Gastrocnemius medialis (tissue), 4 donors: Measurements from ENCODE around the gene FERMT2. TPM values are rescaled to one million over a fixed set of nuclear protein-coding genes. Genes with fewer than 3 reads are reported as not detected.

Experiments used
- ATAC-seq, 2 donors: fragments of 150-250 bp; one replicate each; pipeline ENCODE4 v1.9.1; 2016
- DNase-seq, 2 donors: peaks; one replicate each; pipeline ENCODE4 v3.0.0-alpha.2; 2019
- H3K27ac ChIP-seq, 4 donors: fragments of 200-600 bp; sonication (generic); 1 replicate in 1 of 4; 2 replicates in 3 of 4; pipeline ENCODE4 v1.5.1; 2016 to 2018; ENCODE audit warnings: mild to moderate bottlenecking in 2 of 4, moderate library complexity in 1 of 4
- H3K27me3 ChIP-seq, 3 donors: fragments of 200-600 bp; sonication (generic) in 2 of 3; 1 replicate in 1 of 3; 2 replicates in 2 of 3; pipeline versions ENCODE4 v1.5.1 to v1.6.0; 2016 to 2019; ENCODE audit warnings: mild to moderate bottlenecking in 1 of 3, moderate library complexity in 1 of 3
- H3K36me3 ChIP-seq, 2 donors: fragments of 200-600 bp; sonication (generic) in 1 of 2; one replicate each; pipeline ENCODE4 v1.5.1; 2017 to 2018
- H3K4me1 ChIP-seq, 2 donors: fragments of 200-600 bp; sonication (generic) in 1 of 2; one replicate each; pipeline ENCODE4 v1.5.1; 2016 to 2017; ENCODE audit warnings: mild to moderate bottlenecking in 2 of 2
- H3K4me3 ChIP-seq, 4 donors: fragments of 200-600 bp; sonication (generic) in 3 of 4; 1 replicate in 1 of 4; 2 replicates in 3 of 4; pipeline ENCODE4 v1.5.1; 2016 to 2019; ENCODE audit warnings: mild to moderate bottlenecking in 2 of 4
- H3K9me3 ChIP-seq, 3 donors: fragments of 200-600 bp; sonication (generic) in 2 of 3; 1 replicate in 1 of 3; 2 replicates in 2 of 3; pipeline ENCODE4 v1.5.1; 2016 to 2019
- CTCF ChIP-seq, 5 experiments: fragments of 450-650 bp in 3 of 5; fragments of 200-600 bp in 2 of 5; sonication (generic) in 2 of 5; IDR thresholded peaks in 4 of 5; conservative IDR thresholded peaks in 1 of 5; 1 replicate in 4 of 5; 2 replicates in 1 of 5; pipeline ENCODE4 v1.5.1; 2016 to 2019; ENCODE audit warnings: antibody characterized with exemption in 5 of 5, mild to moderate bottlenecking in 3 of 5, moderate library complexity in 3 of 5
- POLR2A ChIP-seq, 2 donors: fragments of 450-650 bp; IDR thresholded peaks; one replicate each; pipeline ENCODE4 v1.6.1; 2017; ENCODE audit warnings: antibody characterized with exemption in 2 of 2, mild to moderate bottlenecking in 2 of 2, moderate library complexity in 2 of 2
- in situ Hi-C, 4 donors: fragments of 200-750 bp; cut with MboI; loops; one replicate each; pipeline versions ENCODE4 v1.15.0 to v1.8.0; 2017; ENCODE audit warnings: low sequenced_read_pairs in 4 of 4
- intact Hi-C: fragments of 100-400 bp; cut with DNase I; formaldehyde crosslinking; loops from one replicate; pipeline ENCODE4 v1.15.1; 2023; ENCODE audit warnings: low total_unique reads
- total RNA-seq, 4 donors: library from RNA; depleted of rRNA; stranded (reverse); fragments of >200 nt; gene quantifications; one replicate each; pipeline versions ENCODE4 v1.1.0 to v1.2.3, GENCODE V29; 2016

Gene FERMT2
- total RNA-seq, 4 donors from 2014 or later: 44.0 to 75.9 (median 59.7) TPM

GRCh38 chr14:52821805-52822250 is 129.0 kb downstream of the FERMT2 start:
- in situ Hi-C loops (loop anchor here (5.0 to 25.0 kb wide), 5 partner anchors 140 to 490 kb away; no protein-coding TSS in a partner anchor), intact Hi-C loops (loop anchor here (10.0 kb wide), 1 partner anchor 483 kb away; no protein-coding TSS in a partner anchor)
- TF ChIP-seq POLR2A (IDR thresholded peaks at IDR 0.05): no peak
- TF ChIP-seq CTCF (IDR thresholded peaks at IDR 0.05 in 4 of 5, conservative IDR thresholded peaks at IDR 0.05 in 1 of 5): no peak
- ATAC-seq (no peak), DNase-seq (no peak)
- H3K27me3 ChIP-seq: no peaks in the 10 kb centered on the region
- no peaks in the 10 kb centered on the region for H3K4me1 ChIP-seq
- H3K9me3 ChIP-seq: no peaks in the 10 kb centered on the region
- no peak overlapping the region for H3K4me3 ChIP-seq
- no peaks in the 10 kb centered on the region for H3K36me3 ChIP-seq
- no peak overlapping the region for H3K27ac ChIP-seq

DNA sequence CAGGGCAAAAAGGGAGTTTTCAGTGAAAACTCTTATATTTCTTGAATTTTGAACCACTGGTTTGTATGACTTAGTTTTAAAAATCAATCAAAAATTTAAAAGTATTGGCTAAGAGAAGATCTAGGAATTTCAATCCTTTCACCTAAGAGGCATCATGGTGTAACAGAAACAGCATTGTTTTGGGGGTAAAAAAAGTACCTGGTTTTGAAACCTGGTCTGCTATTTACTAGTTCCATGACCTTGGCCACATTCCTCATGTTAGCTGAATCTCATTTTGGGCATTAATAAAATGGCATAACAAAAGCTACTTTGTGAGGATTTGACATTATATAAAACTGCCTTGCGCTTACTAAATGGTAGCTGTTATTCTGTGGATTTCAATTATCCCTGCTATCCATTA is 142.7 kb downstream of the FERMT2 start:
- no peak for DNase-seq
- Histone ChIP-seq H3K9me3 (no peaks in the 10 kb centered on the region), H3K27me3 (no peaks in the 10 kb centered on the region), H3K4me3 (no peak overlapping the region), H3K4me1 (no peaks in the 10 kb centered on the region), H3K36me3 (no peaks in the 10 kb centered on the region), H3K27ac (no peak overlapping the region)
- ATAC-seq: no peak
- TF ChIP-seq CTCF (IDR thresholded peaks at IDR 0.05 in 4 of 5, conservative IDR thresholded peaks at IDR 0.05 in 1 of 5) (no peak), POLR2A (IDR thresholded peaks at IDR 0.05) (no peak)
- in situ Hi-C loops (loop anchor here in 1 of 4 donors (25.0 kb wide), 1 partner anchor 504 kb away; no protein-coding TSS in a partner anchor), intact Hi-C loops (no loop called here)

Other genes with a start within 250 kb of the FERMT2 start
- gene PSMC6, start 243.8 kb downstream of the FERMT2 start, total RNA-seq: 100 to 1,000 TPM; 158 to 251 (median 178) TPM
- 10 to 100 TPM; 17.1 to 30.7 (median 20.3) TPM for gene STYX, start 220.9 kb downstream of the FERMT2 start, total RNA-seq
- gene GNPNAT1, start 159.4 kb downstream of the FERMT2 start, total RNA-seq: 10 to 100 TPM; 10.0 to 19.4 (median 12.4) TPM
- gene DDHD1, start 202.3 kb upstream of the FERMT2 start, total RNA-seq: 10 to 100 TPM in 1 of 4 donors, 1 to 10 TPM in 3; 4.4 to 10.1 (median 6.8) TPM